B cell (primary cell): ENCODE measurements around the gene SPOP. TPM values are rescaled to one million over a fixed set of nuclear protein-coding genes. Genes with fewer than 3 reads are reported as not detected.

Experiments
- ATAC-seq: fragments of 200-7000 bp; cut with Tn5 transposase; one replicate; pipeline ENCODE4 v1.10.0; 2021; ENCODE audit warnings: low read depth, mild to moderate bottlenecking, moderate number of reproducible peaks, moderate library complexity
- CTCF ChIA-PET: fragments of 350-600 bp; sonication (Branson Sonifier 250); formaldehyde crosslinking; loops from one replicate; lab custom pipeline; 2021; ENCODE audit warnings: antibody characterized with exemption, inconsistent platforms; lab: Charles Lee
- POLR2A ChIA-PET: fragments of 350-600 bp; sonication (Branson Sonifier 250); formaldehyde crosslinking; loops from one replicate; lab custom pipeline; 2021; ENCODE audit warnings: antibody characterized with exemption; lab: Charles Lee
- DNase-seq: peaks from one replicate; pipeline ENCODE4 v3.0.0; 2013
- H2AFZ ChIP-seq: 2 replicates; pipeline ENCODE4 v1.6.1; 2012; ENCODE audit warnings: mild to moderate bottlenecking, low read depth, low read length; ENCODE audit not compliant: insufficient read depth, poor library complexity, severe bottlenecking
- H3K27ac ChIP-seq, 2 donors: 1 replicate in 1 of 2; 2 replicates in 1 of 2; pipeline ENCODE4 v1.5.1; 2012 to 2013; ENCODE audit warnings: low read length in 2 of 2, mild to moderate bottlenecking in 2 of 2, moderate library complexity in 1 of 2
- H3K27me3 ChIP-seq, 4 experiments: fragments of 200-600 bp in 1 of 4; sonication (generic) in 1 of 4; replicated peaks in 1 of 4; 1 replicate in 2 of 4; 2 replicates in 2 of 4; pipeline versions ENCODE4 v1.6.1 to v1.7.0; 2013 to 2016; ENCODE audit warnings: low read length in 3 of 4, mild to moderate bottlenecking in 2 of 4, mixed read lengths in 1 of 4, moderate library complexity in 1 of 4; ENCODE audit not compliant: insufficient read depth in 4 of 4, control insufficient read depth in 3 of 4; ENCODE audit errors: control extremely low read depth in 1 of 4
- H3K36me3 ChIP-seq, 2 experiments: replicated peaks in 1 of 2; 1 replicate in 1 of 2; 2 replicates in 1 of 2; pipeline versions ENCODE4 v1.6.1 to v1.7.1; 2013; ENCODE audit warnings: low read length in 1 of 2; ENCODE audit not compliant: insufficient read depth in 2 of 2, control insufficient read depth in 1 of 2; ENCODE audit errors: control extremely low read depth in 1 of 2, extremely low read depth in 1 of 2
- H3K4me1 ChIP-seq, 2 donors: fragments of 200-600 bp in 1 of 2; sonication (generic) in 1 of 2; 1 replicate in 1 of 2; 2 replicates in 1 of 2; pipeline versions ENCODE4 v1.5.1 to v1.6.1; 2013 to 2017; ENCODE audit warnings: low read length in 2 of 2; ENCODE audit not compliant: control insufficient read depth in 2 of 2, insufficient read depth in 2 of 2
- H3K4me2 ChIP-seq: replicated peaks from 2 replicates; pipeline ENCODE3; 2012; ENCODE audit warnings: mild to moderate bottlenecking, low read depth, low read length; ENCODE audit not compliant: poor library complexity, severe bottlenecking
- H3K4me3 ChIP-seq, 5 experiments: fragments of 200-600 bp in 1 of 5; sonication (generic) in 1 of 5; 1 replicate in 3 of 5; 2 replicates in 2 of 5; pipeline versions ENCODE4 v1.5.1 to v1.7.0; 2011 to 2016; ENCODE audit warnings: low read length in 4 of 5, mild to moderate bottlenecking in 4 of 5, low read depth in 2 of 5, control low read depth in 1 of 5, moderate library complexity in 1 of 5; ENCODE audit not compliant: insufficient read depth in 1 of 5; ENCODE audit errors: control extremely low read depth in 1 of 5, extremely low read depth in 1 of 5
- H3K79me2 ChIP-seq: fragments of 200-600 bp; sonication (generic); one replicate; pipeline ENCODE4 v1.6.0; 2016; ENCODE audit warnings: low read length; ENCODE audit not compliant: control insufficient read depth, insufficient read depth
- H3K9ac ChIP-seq: fragments of 200-600 bp; sonication (generic); 2 replicates; pipeline ENCODE4 v1.6.1; 2017; ENCODE audit warnings: mild to moderate bottlenecking, low read length, moderate library complexity
- H3K9me3 ChIP-seq, 3 donors: one replicate each; pipeline versions ENCODE4 v1.6.1 to v1.7.1; 2013; ENCODE audit warnings: low read length in 2 of 3; ENCODE audit not compliant: control insufficient read depth in 2 of 3, insufficient read depth in 1 of 3; ENCODE audit errors: control extremely low read depth in 1 of 3
- H4K20me1 ChIP-seq: 2 replicates; pipeline ENCODE4 v1.6.0; 2012; ENCODE audit warnings: mild to moderate bottlenecking, low read length; ENCODE audit not compliant: insufficient read depth, control insufficient read depth, poor library complexity, severe bottlenecking
- H3K27ac Mint-ChIP-seq: one replicate; pipeline ENCODE4 v1.8.0; 2021; ENCODE audit warnings: mixed read lengths
- H3K27me3 Mint-ChIP-seq: one replicate; pipeline ENCODE4 v1.8.0; 2021; ENCODE audit warnings: mixed read lengths
- H3K4me1 Mint-ChIP-seq: one replicate; pipeline ENCODE4 v1.8.0; 2021; ENCODE audit warnings: mixed read lengths
- H3K4me3 Mint-ChIP-seq: one replicate; pipeline ENCODE4 v1.8.0; 2021; ENCODE audit warnings: mixed read lengths
- H3K9me3 Mint-ChIP-seq: one replicate; pipeline ENCODE4 v1.8.0; 2022; ENCODE audit warnings: mixed read lengths; ENCODE audit not compliant: insufficient read depth
- CTCF ChIP-seq: fragments of 200-600 bp; IDR thresholded peaks from one replicate; pipeline ENCODE4 v1.8.0; 2022; ENCODE audit warnings: antibody characterized with exemption, mild to moderate bottlenecking
- EZH2 ChIP-seq: IDR thresholded peaks from 2 replicates; pipeline ENCODE4 v1.6.1; 2012; ENCODE audit warnings: borderline replicate concordance, low read depth, mild to moderate bottlenecking, moderate library complexity, low read length; ENCODE audit not compliant: insufficient read depth, poor library complexity, severe bottlenecking
- WGBS: methylation state at CpG from one replicate; pipeline ENCODE4 v1.1.5; 2013; ENCODE audit warnings: missing lambda C conversion rate; ENCODE audit not compliant: insufficient coverage; 5-methylcytosine and 5-hydroxymethylcytosine counted together
- intact Hi-C: fragments of 100-400 bp; cut with micrococcal nuclease; formaldehyde crosslinking; loops from one replicate; pipeline ENCODE4 v1.10.0; 2022
- polyA plus RNA-seq: library from polyadenylated mRNA; depleted of rRNA; stranded (reverse); fragments of >200 nt; gene quantifications from 2 replicates; pipeline ENCODE4 v1.2.3, GENCODE V29; 2012
- total RNA-seq, 2 donors: library from RNA; stranded (reverse); fragments of 120-200 nt in 1 of 2; gene quantifications; 1 replicate in 1 of 2; 2 replicates in 1 of 2; pipeline versions ENCODE4 v1.2.3 to v1.2.4, GENCODE V29; 2013 to 2022

Gene SPOP
- total and polyA plus RNA-seq, 2 donors (not counting 1 experiment from before 2014, with no cell fraction given): 27.0 to 72.1 TPM

- Histone ChIP-seq H3K27ac (no peak overlapping the region), H3K79me2 (no peaks in the 10 kb centered on the region), H4K20me1 (no peaks in the 10 kb centered on the region), H3K9me3 (no peaks in the 10 kb centered on the region), H3K4me2 (peak overlapping the region; percentile 23), H3K27me3 (no peaks in the 10 kb centered on the region), H3K9ac (no peak overlapping the region), H2AFZ (no peak overlapping the region), H3K36me3 (peaks cover 0 to 2% of the 10 kb centered on the region in 2 experiments), H3K4me3 (no peak overlapping the region), H3K4me1 (peaks cover 16 to 19% of the 10 kb centered on the region in 2 donors)
- H3K27me3 Mint-ChIP-seq: peaks cover 3% of the 10 kb centered on the region
- peak; percentile 80 for ATAC-seq
- H3K4me3 Mint-ChIP-seq: no peak overlapping the region
- POLR2A ChIA-PET: interaction anchor here (1.5 kb wide), 1 partner anchor 13 kb away, joined by 5 read pairs; the partner anchor contains the start of gene SLC35B1
- H3K9me3 Mint-ChIP-seq: no peaks in the 10 kb centered on the region
- peaks cover 17% of the 10 kb centered on the region for H3K4me1 Mint-ChIP-seq
- intact Hi-C loops: loop anchor here (1.0 kb wide), 2 partner anchors 17 to 125 kb away; partner anchors contain the start of gene SPOP
- TF ChIP-seq CTCF (peak; percentile 97), EZH2 (no peak)
- WGBS: 29% methylated on average over 12 of the region's 16 CpGs
- peak; percentile 83 for DNase-seq
- no peak overlapping the region for H3K27ac Mint-ChIP-seq
- CTCF ChIA-PET: interaction anchor here (0.7 to 24.9 kb wide), 21 partner anchors 8 to 302 kb away, joined by 3 to 485 read pairs (median 4); partner anchors contain the start of genes NXPH3, SLC35B1 and SPOP
These were observed 17.2 kb upstream of the SPOP start for GRCh38 chr17:49694847-49695697.

GRCh38 chr17:49692751-49693150 lies 14.9 kb upstream of the SPOP start:
- H3K9ac ChIP-seq: no peak overlapping the region
- intact Hi-C loops: no loop called here
- no peak overlapping the region for H3K27ac Mint-ChIP-seq
- no peaks in the 10 kb centered on the region for H3K9me3 ChIP-seq
- H2AFZ ChIP-seq: no peak overlapping the region
- no peak overlapping the region for H3K4me3 Mint-ChIP-seq
- no peak for TF ChIP-seq EZH2
- ChIA-PET POLR2A (no interaction called here), CTCF (interaction anchor here (24.9 kb wide), 1 partner anchor 124 kb away, joined by 485 read pairs; the partner anchor contains the start of gene NXPH3)
- ATAC-seq (no peak), DNase-seq (no peak)
- no peaks in the 10 kb centered on the region for H3K9me3 Mint-ChIP-seq
- 86% methylated on average over 1 of the region's 4 CpGs for WGBS
- H3K27me3 Mint-ChIP-seq: peaks cover 3% of the 10 kb centered on the region
- no peak overlapping the region for H3K4me2 ChIP-seq
- H3K27ac ChIP-seq: no peak overlapping the region
- H3K4me1 Mint-ChIP-seq: peaks cover 28% of the 10 kb centered on the region
- no peak overlapping the region for H3K4me3 ChIP-seq
- H3K27me3 ChIP-seq: no peaks in the 10 kb centered on the region
- H4K20me1 ChIP-seq: no peaks in the 10 kb centered on the region
- no peaks in the 10 kb centered on the region for H3K79me2 ChIP-seq
- peaks cover 22 to 33% of the 10 kb centered on the region in 2 donors for H3K4me1 ChIP-seq
- H3K36me3 ChIP-seq: no peaks in the 10 kb centered on the region
